ENCODE data around the gene WTAP.
"Not testable (repeated sequence)": the region's sequence is repeated elsewhere in the genome, so short reads cannot be mapped to it uniquely, and the experiment has no call there.

Gene WTAP

GRCh38 chr6:159729598-159730331 is 2.5 kb downstream of the WTAP start:
- no peak for DNase-seq

GRCh38 chr6:159730332-159730676 is 3.0 kb downstream of the WTAP start:
- DNase-seq: no peak

DNA sequence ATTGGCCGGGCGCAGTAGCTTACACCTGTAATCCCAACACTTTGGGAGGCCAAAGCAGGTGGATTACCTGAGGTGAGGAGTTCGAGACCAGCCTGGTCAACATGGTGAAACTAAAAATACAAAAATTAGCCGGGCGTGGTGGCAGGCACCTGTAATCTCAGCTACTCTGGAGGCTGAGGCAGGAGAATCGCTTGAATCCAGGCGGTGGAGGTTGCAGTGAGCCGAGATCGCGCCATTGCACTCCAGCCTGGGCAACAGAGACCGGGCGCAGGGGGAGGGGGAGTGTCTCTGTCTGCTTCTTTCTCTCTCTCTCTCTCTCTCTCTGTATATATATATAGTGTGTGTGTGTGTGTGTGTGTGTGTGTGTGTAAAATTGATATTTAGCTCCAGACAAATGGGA is 5.2 kb downstream of the WTAP start:
- not testable (repeated sequence) for DNase-seq

DNA sequence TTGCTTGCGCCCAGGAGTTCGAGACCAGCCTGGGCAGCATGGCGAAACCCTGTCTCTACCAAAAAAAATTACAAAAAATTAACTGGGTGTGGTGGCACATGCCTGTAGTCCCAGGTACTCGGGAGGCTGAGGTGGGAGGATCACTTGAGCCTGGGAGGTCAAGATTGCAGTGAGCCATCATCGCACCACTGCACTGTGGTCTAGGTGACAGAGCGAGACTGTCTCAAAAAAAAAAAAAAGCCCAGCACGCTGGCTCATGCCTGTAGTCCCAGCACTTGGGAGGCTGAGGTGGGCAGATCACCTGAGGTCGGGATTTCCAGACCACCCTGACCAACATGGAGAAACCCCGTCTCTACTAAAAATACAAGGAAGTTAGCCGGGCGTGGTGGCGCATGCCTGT is 6.1 kb downstream of the WTAP start:
- DNase-seq: not testable (repeated sequence)

DNA sequence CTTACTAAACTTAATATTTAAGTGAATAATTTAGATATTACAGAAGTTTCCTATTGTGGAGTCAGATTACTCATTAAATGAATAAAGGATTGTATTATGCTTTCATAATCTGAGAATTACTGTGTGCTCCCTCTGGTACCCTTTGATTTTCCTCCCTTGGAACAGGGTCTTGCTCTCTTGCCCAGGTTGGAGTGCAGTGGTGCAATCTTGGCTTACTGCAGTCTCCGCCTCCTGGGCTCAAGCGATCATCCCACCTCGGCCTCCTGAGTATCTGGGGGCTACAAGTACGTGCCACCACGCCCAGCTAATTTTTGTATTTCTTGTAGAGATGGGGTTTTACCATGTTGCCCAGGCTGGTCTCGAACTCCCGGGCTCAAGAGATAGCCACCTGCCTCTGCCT is 9.6 kb downstream of the WTAP start:
- no peak for DNase-seq

DNA sequence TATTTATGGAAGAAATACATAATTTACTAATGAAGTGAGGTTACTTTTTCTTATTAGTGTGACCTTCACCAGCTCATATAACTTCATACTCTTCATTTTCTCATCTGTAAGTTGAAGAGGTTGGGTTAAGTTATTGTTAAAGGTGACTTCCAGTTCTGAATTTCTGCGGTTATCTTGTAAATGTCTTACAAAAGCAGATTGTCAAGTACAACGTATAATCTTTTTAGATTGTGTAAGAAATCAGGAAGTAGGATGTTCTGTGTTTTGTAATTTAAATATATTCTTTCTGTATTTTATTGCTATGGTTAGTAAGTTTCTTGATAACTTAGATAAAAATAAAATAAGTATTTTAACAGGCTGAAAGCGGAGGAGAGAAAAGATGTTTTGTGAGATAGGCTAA is 12.0 kb downstream of the WTAP start:
- DNase-seq: no peak

DNA sequence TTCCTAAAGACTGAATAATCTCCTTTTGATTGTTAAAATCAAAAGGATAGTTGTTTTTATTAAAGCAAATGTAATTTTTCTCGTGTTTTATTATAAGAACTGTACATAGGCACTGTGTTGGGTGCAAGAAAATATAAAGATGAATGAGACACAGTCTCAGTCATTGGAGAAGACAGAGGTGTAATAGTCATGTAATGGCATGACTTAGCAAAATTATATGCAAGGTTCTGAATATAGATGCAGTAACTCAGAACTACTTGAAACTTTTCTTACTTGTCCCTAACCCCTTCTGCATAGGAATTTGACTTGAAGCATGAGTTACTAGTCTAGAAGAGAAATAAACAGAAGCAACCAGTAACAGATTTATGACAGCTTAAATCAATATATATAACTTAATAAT is 14.9 kb downstream of the WTAP start:
- no peak for DNase-seq

DNA sequence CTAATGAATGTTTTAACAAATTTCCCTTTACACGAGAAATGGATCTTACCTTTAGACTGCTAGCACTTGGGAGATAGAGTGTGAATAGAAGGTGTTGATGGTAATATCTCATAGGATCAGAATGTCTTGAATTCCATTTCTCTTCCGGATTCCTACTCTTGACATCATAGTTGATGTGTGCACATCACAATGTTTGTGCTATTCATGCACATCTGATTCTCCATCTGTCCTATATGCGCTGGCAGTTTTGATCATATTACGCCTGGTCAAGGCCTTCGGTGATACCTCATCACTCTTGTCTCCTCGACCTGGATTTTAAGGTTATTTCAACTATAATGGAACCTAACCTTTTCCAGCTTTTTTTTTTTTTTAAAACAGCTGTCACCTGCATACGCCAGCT is 17.8 kb downstream of the WTAP start:
- DNase-seq: no peak

DNA sequence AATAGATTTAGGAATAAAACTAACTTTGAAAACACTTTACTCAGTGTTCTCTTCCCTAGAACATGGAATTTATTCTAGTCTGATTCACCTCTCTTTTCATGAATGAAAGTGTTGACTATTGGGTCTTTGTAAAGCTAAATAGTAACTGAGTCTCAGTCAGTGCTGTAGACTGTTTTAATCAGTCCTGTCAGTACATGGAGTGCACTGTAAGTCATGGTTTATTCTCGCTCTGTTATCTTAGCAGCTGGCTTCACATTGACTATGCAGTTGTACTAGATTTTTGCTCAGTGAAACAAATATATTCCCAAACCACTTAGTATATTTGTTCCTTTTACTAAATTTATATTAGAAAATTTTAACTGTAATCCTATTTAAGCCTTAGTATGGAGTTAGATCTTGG is 19.5 kb downstream of the WTAP start:
- no peak for DNase-seq

GRCh38 chr6:159748127-159748526 is 20.8 kb downstream of the WTAP start:
- not testable (repeated sequence) for DNase-seq

- DNase-seq: no peak
Measured at GRCh38 chr6:159751448-159751847, 24.1 kb downstream of the WTAP start.

GRCh38 chr6:159753081-159753872 is 26.0 kb downstream of the WTAP start:
- no peak for DNase-seq

DNA sequence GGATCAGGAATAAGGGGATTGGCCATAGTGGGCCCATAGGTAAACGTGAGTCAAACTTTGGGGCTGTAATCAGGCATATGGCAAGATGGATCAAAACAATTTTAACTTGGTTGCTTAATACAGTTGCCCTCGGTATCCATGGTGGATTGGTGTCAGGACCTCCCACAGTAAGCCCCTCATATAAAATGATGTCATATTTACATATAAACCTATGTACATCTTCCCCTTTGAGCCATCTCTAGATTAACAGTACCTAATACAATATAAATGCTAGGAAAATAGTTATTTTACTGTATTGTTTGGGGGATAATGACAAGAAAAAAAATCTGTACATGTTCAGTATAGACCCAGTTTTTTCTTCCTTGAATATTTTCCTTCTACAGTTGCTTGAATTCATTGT is 27.1 kb downstream of the WTAP start:
- DNase-seq: no peak

GRCh38 chr6:159754959-159755914 is 27.9 kb downstream of the WTAP start:
- no peak for DNase-seq

- DNase-seq: no peak
Measured at GRCh38 chr6:159756508-159756907, 29.2 kb downstream of the WTAP start.

DNA sequence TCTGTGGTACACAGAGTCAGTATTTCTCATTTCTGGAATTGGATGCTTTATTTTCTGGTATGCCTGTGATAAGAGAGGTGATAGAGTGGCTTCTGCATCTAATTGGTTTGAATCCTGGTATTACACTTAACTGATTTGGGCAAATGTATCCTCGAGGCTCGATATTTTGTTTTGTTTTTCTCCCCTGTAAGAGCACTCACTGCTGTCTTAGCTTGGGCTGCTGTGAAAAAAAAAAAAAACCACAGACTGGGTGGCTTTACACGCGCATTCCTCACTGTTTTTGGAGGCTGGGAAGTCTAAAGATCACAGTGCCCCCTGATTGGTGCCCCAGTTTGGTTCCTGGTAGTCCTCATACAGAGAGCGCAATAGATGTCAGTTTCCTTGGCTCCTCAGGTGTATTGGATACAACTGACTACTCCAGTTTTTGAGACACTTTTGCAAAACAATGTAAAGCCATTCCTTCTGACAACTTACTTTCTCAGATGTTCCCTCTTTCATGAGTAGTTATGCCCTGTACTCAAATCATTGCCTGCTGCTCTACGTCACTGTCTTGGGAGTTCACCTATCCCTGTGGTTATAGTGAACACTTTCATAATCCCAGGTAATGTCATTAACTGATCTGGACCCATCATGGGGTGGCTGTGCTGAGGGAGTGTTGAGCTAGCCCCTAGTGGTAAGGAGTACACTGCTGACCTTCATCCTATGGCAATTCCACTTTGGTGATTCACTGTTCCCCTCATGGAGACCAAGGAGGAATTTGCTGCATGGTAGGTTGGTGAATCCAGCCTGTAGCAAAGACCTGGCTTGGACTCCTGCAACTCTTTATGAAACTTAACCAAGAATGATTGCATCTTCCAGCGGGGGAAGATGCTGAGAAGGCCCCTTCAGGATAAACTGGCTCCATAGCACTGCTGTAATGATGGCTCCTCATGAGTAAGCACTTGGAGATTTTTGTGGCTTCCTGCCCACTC is 31.0 kb downstream of the WTAP start:
- DNase-seq: no peak

DNA sequence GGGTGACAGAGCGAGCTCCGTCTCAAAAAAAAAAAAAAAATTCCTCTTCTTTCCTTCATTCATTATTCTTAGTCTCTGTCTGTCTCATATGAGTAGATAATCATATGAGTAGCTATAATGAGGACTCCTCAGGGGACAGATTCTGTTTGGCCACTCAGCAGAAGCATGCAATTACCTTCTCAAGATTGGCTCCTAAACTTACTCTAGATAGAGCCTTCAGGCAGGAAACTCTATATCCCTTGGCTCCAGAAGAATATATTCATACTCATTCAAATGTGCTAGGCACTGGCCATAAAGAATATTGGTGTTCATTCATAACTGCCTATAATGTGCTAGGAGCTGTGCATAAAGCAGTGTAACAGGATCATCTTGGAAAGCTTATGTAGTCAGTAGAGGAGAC is 32.3 kb downstream of the WTAP start:
- no peak for DNase-seq

DNA sequence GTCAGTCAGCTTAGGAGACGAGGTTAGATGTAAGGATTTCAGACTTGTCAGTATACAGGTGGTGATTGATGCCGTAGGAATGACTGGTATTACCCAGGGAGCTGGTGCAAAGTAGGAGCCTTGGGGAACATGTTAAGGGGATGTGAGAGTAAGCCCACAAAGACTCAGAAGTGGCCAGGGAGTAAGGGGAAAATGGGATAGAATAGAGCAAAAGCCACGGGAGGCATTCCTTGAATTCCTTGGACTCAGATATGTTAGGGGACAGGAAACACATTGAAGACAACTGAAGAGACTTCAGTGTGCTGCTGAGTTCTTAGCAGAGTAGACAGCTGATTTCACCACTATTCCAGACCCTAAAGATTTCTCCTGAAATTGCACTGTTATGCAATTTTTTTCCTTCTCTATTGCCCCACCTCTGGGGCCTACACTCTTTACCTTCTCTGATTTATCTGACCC is 33.3 kb downstream of the WTAP start:
- DNase-seq: no peak

GRCh38 chr6:159761129-159761872 is 34.0 kb downstream of the WTAP start:
- DNase-seq: peak; percentile 16 to 22

- peak; percentile 82 to 86 for DNase-seq
Measured at GRCh38 chr6:159761873-159762680, 34.8 kb downstream of the WTAP start, which contains the start of gene ACAT2. ACAT2 (plus strand) TSS chr6:159762045; CDS start chr6:159762088, 43 bp downstream.

Measured in stimulated activated CD4-positive, alpha-beta T cell treated with anti-CD3 and anti-CD28 coated beads, Interleukin-2, amount 100 ng/mL, for 48 hours (primary cell).